ENCODE measurements around the gene SCNN1A.

- TF ChIP-seq CTCF (IDR thresholded peaks at IDR 0.05; ENCODE audit: insufficient read depth, low read length) (no peak), POLR2AphosphoS5 (IDR thresholded peaks at IDR 0.05; ENCODE audit: low read depth) (peak; percentile 72)
Measured at GRCh38 chr12:6341417-6342139, 33.8 kb downstream of the SCNN1A start, which contains the start of gene TNFRSF1A.

Measured in HL-60 (cell line).